SK-N-SH treated with all-trans-retinoic acid at 6 μM for 48 hours (cell line): Measurements from ENCODE around the gene GATM.

Experiments
- ARNTL ChIP-seq: fragments of 450-650 bp; formaldehyde crosslinking; IDR thresholded peaks from 2 replicates; pipeline ENCODE4 v1.5.0; 2020; ENCODE audit warnings: low read depth, mild to moderate bottlenecking, moderate library complexity, borderline replicate concordance
- CREB5 ChIP-seq: fragments of 250-450 bp; sonication (Bioruptor Pico); IDR thresholded peaks from 2 replicates; pipeline ENCODE4 v1.5.1; 2020; ENCODE audit warnings: low read depth, mild to moderate bottlenecking, moderate library complexity
- CSRNP3 ChIP-seq: fragments of 250-450 bp; sonication (Bioruptor Pico); IDR thresholded peaks from 2 replicates; pipeline ENCODE4 v1.5.1; 2021; ENCODE audit warnings: mild to moderate bottlenecking, moderate library complexity
- GLIS3 ChIP-seq: fragments of 250-450 bp; sonication (Bioruptor Pico); IDR thresholded peaks from 2 replicates; pipeline ENCODE4 v1.5.0; 2020; ENCODE audit warnings: mild to moderate bottlenecking, moderate library complexity
- ISL1 ChIP-seq: fragments of 250-450 bp; sonication (Bioruptor Pico); IDR thresholded peaks from 2 replicates; pipeline ENCODE4 v2.1.2; 2022; ENCODE audit warnings: mild to moderate bottlenecking, moderate library complexity
- OSR1 ChIP-seq: fragments of 250-450 bp; sonication (Bioruptor Pico); IDR thresholded peaks from 2 replicates; pipeline ENCODE4 v1.8.0; 2022; ENCODE audit warnings: moderate library complexity, mild to moderate bottlenecking, inconsistent platforms
- PATZ1 ChIP-seq: fragments of 250-450 bp; sonication (Bioruptor Pico); IDR thresholded peaks from 2 replicates; pipeline ENCODE4 v1.8.0; 2020; ENCODE audit warnings: mild to moderate bottlenecking, moderate library complexity, borderline replicate concordance
- PPARA ChIP-seq: fragments of 250-450 bp; sonication (Bioruptor Pico); IDR thresholded peaks from 2 replicates; pipeline ENCODE4 v1.5.0; 2020; ENCODE audit warnings: mild to moderate bottlenecking, borderline replicate concordance
- SNAI2 ChIP-seq: fragments of 250-450 bp; sonication (Bioruptor Pico); IDR thresholded peaks from 2 replicates; pipeline ENCODE4 v1.5.0; 2020; ENCODE audit warnings: mild to moderate bottlenecking, moderate library complexity
- TCF4 ChIP-seq: fragments of 250-450 bp; sonication (Bioruptor Pico); IDR thresholded peaks from 2 replicates; pipeline ENCODE4 v1.8.0; 2021; ENCODE audit warnings: mild to moderate bottlenecking, moderate library complexity, borderline replicate concordance
- ZFP30 ChIP-seq: fragments of 450-650 bp; formaldehyde crosslinking; IDR thresholded peaks from 2 replicates; pipeline ENCODE4 v1.5.0; 2022; ENCODE audit warnings: mild to moderate bottlenecking, moderate library complexity
- ZNF70 ChIP-seq: fragments of 450-650 bp; formaldehyde crosslinking; IDR thresholded peaks from 2 replicates; pipeline ENCODE4 v1.5.0; 2020; ENCODE audit warnings: mild to moderate bottlenecking, moderate library complexity
- ZNF8 ChIP-seq: fragments of 450-650 bp; formaldehyde crosslinking; IDR thresholded peaks from 2 replicates; pipeline ENCODE4 v1.5.0; 2020; ENCODE audit warnings: mild to moderate bottlenecking, moderate library complexity
- TF ChIP-seq, protein P1 (sequence below): fragments of 250-450 bp; sonication (Bioruptor Pico); IDR thresholded peaks from 2 replicates; pipeline ENCODE4 v1.5.0; 2020; ENCODE audit warnings: mild to moderate bottlenecking, moderate library complexity

DNA sequence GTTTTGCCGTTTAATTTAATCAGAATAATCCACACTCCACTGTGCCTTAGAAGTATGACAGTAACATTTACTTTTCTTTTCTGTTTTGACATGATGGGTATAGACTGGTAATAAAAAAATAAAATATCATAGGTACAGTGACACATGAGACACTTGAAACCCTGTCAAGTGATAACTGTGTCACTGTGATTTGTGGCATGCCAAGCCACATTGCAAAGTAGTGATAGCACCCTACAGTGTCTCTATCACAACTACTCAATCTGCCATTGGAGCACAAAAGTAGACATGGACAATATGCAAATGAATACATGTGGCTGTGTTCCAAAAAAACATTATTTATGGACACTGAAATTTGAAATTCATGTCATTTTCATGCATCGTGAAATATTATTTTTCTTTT, 22.5 kb downstream of the GATM start:
- no peak for TF ChIP-seq SNAI2 (CRISPR knock-in tag)
- TF ChIP-seq PPARA (CRISPR knock-in tag) = no peak
- TF ChIP-seq ZNF8 (CRISPR knock-in tag) = no peak
- no peak for TF ChIP-seq ARNTL (CRISPR knock-in tag)
- no peak for TF ChIP-seq CREB5 (CRISPR knock-in tag)
- TF ChIP-seq ISL1 (CRISPR knock-in tag) = no peak
- TF ChIP-seq PATZ1 = no peak
- no peak for TF ChIP-seq ZFP30 (CRISPR knock-in tag)
- no peak for TF ChIP-seq TCF4 (CRISPR knock-in tag)
- TF ChIP-seq OSR1 (CRISPR knock-in tag) = no peak
- TF ChIP-seq, protein P1, sequence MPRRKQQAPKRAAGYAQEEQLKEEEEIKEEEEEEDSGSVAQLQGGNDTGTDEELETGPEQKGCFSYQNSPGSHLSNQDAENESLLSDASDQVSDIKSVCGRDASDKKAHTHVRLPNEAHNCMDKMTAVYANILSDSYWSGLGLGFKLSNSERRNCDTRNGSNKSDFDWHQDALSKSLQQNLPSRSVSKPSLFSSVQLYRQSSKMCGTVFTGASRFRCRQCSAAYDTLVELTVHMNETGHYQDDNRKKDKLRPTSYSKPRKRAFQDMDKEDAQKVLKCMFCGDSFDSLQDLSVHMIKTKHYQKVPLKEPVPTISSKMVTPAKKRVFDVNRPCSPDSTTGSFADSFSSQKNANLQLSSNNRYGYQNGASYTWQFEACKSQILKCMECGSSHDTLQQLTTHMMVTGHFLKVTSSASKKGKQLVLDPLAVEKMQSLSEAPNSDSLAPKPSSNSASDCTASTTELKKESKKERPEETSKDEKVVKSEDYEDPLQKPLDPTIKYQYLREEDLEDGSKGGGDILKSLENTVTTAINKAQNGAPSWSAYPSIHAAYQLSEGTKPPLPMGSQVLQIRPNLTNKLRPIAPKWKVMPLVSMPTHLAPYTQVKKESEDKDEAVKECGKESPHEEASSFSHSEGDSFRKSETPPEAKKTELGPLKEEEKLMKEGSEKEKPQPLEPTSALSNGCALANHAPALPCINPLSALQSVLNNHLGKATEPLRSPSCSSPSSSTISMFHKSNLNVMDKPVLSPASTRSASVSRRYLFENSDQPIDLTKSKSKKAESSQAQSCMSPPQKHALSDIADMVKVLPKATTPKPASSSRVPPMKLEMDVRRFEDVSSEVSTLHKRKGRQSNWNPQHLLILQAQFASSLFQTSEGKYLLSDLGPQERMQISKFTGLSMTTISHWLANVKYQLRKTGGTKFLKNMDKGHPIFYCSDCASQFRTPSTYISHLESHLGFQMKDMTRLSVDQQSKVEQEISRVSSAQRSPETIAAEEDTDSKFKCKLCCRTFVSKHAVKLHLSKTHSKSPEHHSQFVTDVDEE (CRISPR knock-in tag) = no peak
- TF ChIP-seq GLIS3 (CRISPR knock-in tag) = no peak
- TF ChIP-seq ZNF70 = no peak
- TF ChIP-seq CSRNP3 = no peak
